ENCODE measurements around the gene ART4. TPM values are rescaled to one million over a fixed set of nuclear protein-coding genes. Genes with fewer than 3 reads are reported as not detected.

The ART4 gene
- total RNA-seq, 2 experiments from 2014 or later: not detected

GRCh38 chr12:14784471-14784870 lies 58.9 kb downstream of the ART4 start:
- CTCF ChIA-PET: interaction anchor here (1.2 to 1.7 kb wide), 3 partner anchors 9 to 15 kb away, joined by 3 to 8 read pairs (median 5); a partner anchor contains a TSS
- intact Hi-C loops (cut with DNase I, micrococcal nuclease): no loop called here
- H3K27me3 Mint-ChIP-seq: no peaks in the 10 kb centered on the region

GRCh38 chr12:14782756-14783155 lies 60.6 kb downstream of the ART4 start:
- peaks cover 32% of the 10 kb centered on the region for H3K36me3 Mint-ChIP-seq (ENCODE audit: low read depth)
- H3K9me3 Mint-ChIP-seq: no peaks in the 10 kb centered on the region
- Histone ChIP-seq H3K4me3 (ENCODE audit: low read length) (no peak overlapping the region), H3K27me3 (ENCODE audit: control insufficient read depth in 1 of 2, insufficient read depth in 2 of 2, low read length in 2 of 2) (no peaks in the 10 kb centered on the region), H3K9me3 (ENCODE audit: control insufficient read depth in 1 of 2, insufficient read depth in 1 of 2, low read length in 2 of 2) (no peaks in the 10 kb centered on the region), H3K36me3 (ENCODE audit: insufficient read depth, low read length) (peaks cover 32% of the 10 kb centered on the region), H3K4me1 (ENCODE audit: insufficient read depth, low read length) (no peaks in the 10 kb centered on the region), H3K27ac (ENCODE audit: low read depth in 1 of 2, low read length in 2 of 2) (no peak overlapping the region)
- CTCF ChIA-PET: interaction anchor here (1.7 kb wide), 1 partner anchor 13 kb away, joined by 5 read pairs; no protein-coding TSS in a partner anchor
- no peak for TF ChIP-seq CTCF (IDR thresholded peaks at IDR 0.05)
- intact Hi-C loops (cut with DNase I, micrococcal nuclease): no loop called here
- ATAC-seq (ENCODE audit: poor library complexity): no peak
- H3K27ac Mint-ChIP-seq: no peak overlapping the region
- DNase-seq: no peak
- H3K4me3 Mint-ChIP-seq: no peak overlapping the region
- H3K27me3 Mint-ChIP-seq: no peaks in the 10 kb centered on the region
- H3K4me1 Mint-ChIP-seq (ENCODE audit: low read depth): peaks cover 7% of the 10 kb centered on the region
- POLR2A ChIA-PET: interaction anchor here (1.0 to 8.0 kb wide), 2 partner anchors 11 to 19 kb away, joined by 5 to 114 read pairs; a partner anchor contains a TSS

More at GRCh38 chr12:14784471-14784870, 58.9 kb downstream of the ART4 start:
- Mint-ChIP-seq H3K36me3 (ENCODE audit: low read depth) (peaks cover 48% of the 10 kb centered on the region), H3K4me3 (no peak overlapping the region), H3K4me1 (ENCODE audit: low read depth) (peaks cover 6% of the 10 kb centered on the region), H3K27ac (no peak overlapping the region), H3K9me3 (no peaks in the 10 kb centered on the region)
- H3K4me3 ChIP-seq (ENCODE audit: low read length): no peak overlapping the region
- peaks cover 47% of the 10 kb centered on the region for H3K36me3 ChIP-seq (ENCODE audit: insufficient read depth, low read length)
- no peak for TF ChIP-seq CTCF (IDR thresholded peaks at IDR 0.05)
- ATAC-seq (ENCODE audit: poor library complexity) (no peak), DNase-seq (no peak)
- no peaks in the 10 kb centered on the region for H3K9me3 ChIP-seq (ENCODE audit: control insufficient read depth in 1 of 2, insufficient read depth in 1 of 2, low read length in 2 of 2)
- POLR2A ChIA-PET: interaction anchor here (1.1 to 8.0 kb wide), 3 partner anchors 12 to 41 kb away, joined by 3 to 114 read pairs (median 4); partner anchors contain the start of genes C12orf60 and WBP11
- no peaks in the 10 kb centered on the region for H3K4me1 ChIP-seq (ENCODE audit: insufficient read depth, low read length)
- H3K27me3 ChIP-seq (ENCODE audit: control insufficient read depth in 1 of 2, insufficient read depth in 2 of 2, low read length in 2 of 2): no peaks in the 10 kb centered on the region
- no peak overlapping the region for H3K27ac ChIP-seq (ENCODE audit: low read depth in 1 of 2, low read length in 2 of 2)

- no peak overlapping the region for H3K4me3 Mint-ChIP-seq
- DNase-seq (no peak), ATAC-seq (ENCODE audit: poor library complexity) (no peak)
- peaks cover 20% of the 10 kb centered on the region for H3K36me3 Mint-ChIP-seq (ENCODE audit: low read depth)
- CTCF ChIA-PET: interaction anchor here (1.7 kb wide), 1 partner anchor 12 kb away, joined by 5 read pairs; no protein-coding TSS in a partner anchor
- no peaks in the 10 kb centered on the region for H3K27me3 ChIP-seq (ENCODE audit: control insufficient read depth in 1 of 2, insufficient read depth in 2 of 2, low read length in 2 of 2)
- H3K36me3 ChIP-seq (ENCODE audit: insufficient read depth, low read length): peaks cover 21% of the 10 kb centered on the region
- no peak overlapping the region for H3K27ac ChIP-seq (ENCODE audit: low read depth in 1 of 2, low read length in 2 of 2)
- no peaks in the 10 kb centered on the region for H3K4me1 ChIP-seq (ENCODE audit: insufficient read depth, low read length)
- no peaks in the 10 kb centered on the region for H3K27me3 Mint-ChIP-seq
- H3K4me3 ChIP-seq (ENCODE audit: low read length): no peak overlapping the region
- no peaks in the 10 kb centered on the region for H3K9me3 ChIP-seq (ENCODE audit: control insufficient read depth in 1 of 2, insufficient read depth in 1 of 2, low read length in 2 of 2)
- H3K4me1 Mint-ChIP-seq (ENCODE audit: low read depth): peaks cover 12% of the 10 kb centered on the region
- no peak overlapping the region for H3K27ac Mint-ChIP-seq
- intact Hi-C loops (cut with DNase I, micrococcal nuclease): no loop called here
- no peak for TF ChIP-seq CTCF (IDR thresholded peaks at IDR 0.05)
- POLR2A ChIA-PET: interaction anchor here (8.0 kb wide), 1 partner anchor 10 kb away, joined by 114 read pairs; a partner anchor contains a TSS
- H3K9me3 Mint-ChIP-seq: no peaks in the 10 kb centered on the region
These were observed 61.8 kb downstream of the ART4 start for GRCh38 chr12:14781563-14781962.
